ENCODE data around the gene FLYWCH1. TPM values are rescaled to one million over a fixed set of nuclear protein-coding genes. Genes with fewer than 3 reads are reported as not detected.

FLYWCH1 gene
- 10 to 100 TPM; 27.1 to 42.3 (median 32.8) TPM for total RNA-seq
- polyA plus RNA-seq, result 10 to 100 TPM; 22.1 to 41.0 TPM
- long read RNA-seq, donor 1, full-length matches to known transcripts, result 75 of 131 reads
- long read RNA-seq, donor 1, partial matches to known transcripts, result 43 of 131 reads
- long read RNA-seq, donor 1, other reads (novel, unspliced or antisense), result 13 of 131 reads
- long read RNA-seq, donor 2, full-length matches to known transcripts, result 82 of 137 reads
- long read RNA-seq, donor 2, partial matches to known transcripts, result 39 of 137 reads
- long read RNA-seq, donor 2, other reads (novel, unspliced or antisense), result 16 of 137 reads
- long read RNA-seq, donor 3, full-length matches to known transcripts, result 34 of 86 reads
- long read RNA-seq, donor 3, partial matches to known transcripts, result 41 of 86 reads
- long read RNA-seq, donor 3, other reads (novel, unspliced or antisense), result 11 of 86 reads

- peaks cover 0 to 30% (median 25%) of the 10 kb centered on the region in 9 donors for H3K36me3 ChIP-seq
- no peaks in the 10 kb centered on the region for H3K9me3 ChIP-seq
- peak in 1 of 9 donors; percentile 9 for TF ChIP-seq CTCF (IDR thresholded peaks at IDR 0.05)
- peak; percentile 96 to 98 (median 97) for ATAC-seq
- intact Hi-C loops (cut with DNase I), result loop anchor here in 2 of 10 donors (2.0 to 5.0 kb wide), 2 partner anchors 39 to 43 kb away; no protein-coding TSS in a partner anchor
- peaks cover 0 to 30% (median 17%) of the 10 kb centered on the region in 9 donors for H3K4me1 ChIP-seq
- peak within 1 kb of the TSS; percentile 71 to 97 (median 91) for H3K27ac ChIP-seq
- peak; percentile 98 to 99 for DNase-seq
- 0 to 1% methylated on average over 65 to 84 of the region's 85 CpGs for WGBS, 2 donors
- peak within 1 kb of the TSS; percentile 71 to 97 (median 87) for H3K4me3 ChIP-seq
- no peaks in the 10 kb centered on the region for H3K27me3 ChIP-seq
Observed at GRCh38 chr16:2911638-2912329, at the start of gene FLYWCH1. FLYWCH1 (plus strand) TSS chr16:2911931; CDS start chr16:2929686, 17,755 bp downstream.

GRCh38 chr16:2865651-2866050, 46.1 kb upstream of the FLYWCH1 start:
- Histone ChIP-seq H3K4me1 (peaks cover 0 to 13% (median 5%) of the 10 kb centered on the region in 9 donors), H3K9me3 (peaks cover 0 to 9% (median 0%) of the 10 kb centered on the region in 11 donors), H3K27me3 (peaks cover 0 to 15% (median 4%) of the 10 kb centered on the region in 7 donors), H3K4me3 (no peak overlapping the region), H3K27ac (no peak overlapping the region), H3K36me3 (no peaks in the 10 kb centered on the region)
- intact Hi-C loops (cut with DNase I), result loop anchor here in 2 of 10 donors (2.0 to 10.0 kb wide), 2 partner anchors 23 to 91 kb away; partner anchors contain the start of gene ELOB (in 1 of the 2)
- TF ChIP-seq CTCF (IDR thresholded peaks at IDR 0.05), result no peak
- DNase-seq (no peak), ATAC-seq (no peak)
- WGBS, 2 donors, result 65 to 68% methylated on average over 4 of the region's 4 CpGs

GRCh38 chr16:2866431-2866830, 45.3 kb upstream of the FLYWCH1 start:
- Histone ChIP-seq H3K4me1 (peaks cover 0 to 13% (median 5%) of the 10 kb centered on the region in 9 donors), H3K9me3 (peaks cover 0 to 1% (median 0%) of the 10 kb centered on the region in 11 donors), H3K36me3 (no peaks in the 10 kb centered on the region), H3K27me3 (peaks cover 0 to 9% (median 0%) of the 10 kb centered on the region in 7 donors), H3K27ac (no peak overlapping the region), H3K4me3 (no peak overlapping the region)
- no peak for TF ChIP-seq CTCF (IDR thresholded peaks at IDR 0.05)
- intact Hi-C loops (cut with DNase I), result loop anchor here in 2 of 10 donors (2.0 to 10.0 kb wide), 2 partner anchors 24 to 92 kb away; partner anchors contain the start of gene ELOB (in 1 of the 2)
- WGBS, 2 donors, result 53 to 72% methylated on average over 4 of the region's 4 CpGs
- DNase-seq, result no peak
- no peak for ATAC-seq

- 38 to 46% methylated on average over 8 of the region's 8 CpGs for WGBS, 2 donors
Observed at GRCh38 chr16:2867661-2867986, 44.1 kb upstream of the FLYWCH1 start.

More at GRCh38 chr16:2867661-2867986, 44.1 kb upstream of the FLYWCH1 start:
- Histone ChIP-seq H3K36me3 (no peaks in the 10 kb centered on the region), H3K27me3 (no peaks in the 10 kb centered on the region), H3K4me1 (peaks cover 0 to 13% (median 5%) of the 10 kb centered on the region in 9 donors), H3K27ac (peak overlapping the region; percentile 89 to 98 (median 95)), H3K4me3 (peak overlapping the region; percentile 45 to 86 (median 65)), H3K9me3 (no peaks in the 10 kb centered on the region)
- DNase-seq (no peak), ATAC-seq (no peak)
- TF ChIP-seq CTCF (IDR thresholded peaks at IDR 0.05), result no peak
- intact Hi-C loops (cut with DNase I), result loop anchor here in 2 of 10 donors (2.0 to 10.0 kb wide), 2 partner anchors 25 to 93 kb away; partner anchors contain the start of gene ELOB (in 1 of the 2)

All from heart right ventricle (tissue), 16 donors.